ENCODE measurements around the gene C19orf81. TPM values are rescaled to one million over a fixed set of nuclear protein-coding genes. Genes with fewer than 3 reads are reported as not detected.

The C19orf81 gene
- total RNA-seq, 1 experiment from 2014 or later: 22.4 TPM

- peaks cover 84% of the 10 kb centered on the region for H3K27me3 Mint-ChIP-seq (ENCODE audit: low read depth)
- ChIA-PET CTCF (interaction anchor here (1.7 kb wide), 1 partner anchor 46 kb away, joined by 7 read pairs; no protein-coding TSS in a partner anchor), POLR2A (no interaction called here)
- 0 out of 2 replicates have a peak, but pooled peaks cover 4% of the 10 kb centered on the region for H3K9me3 Mint-ChIP-seq
- ATAC-seq (no peak), DNase-seq (ENCODE audit: low spot score) (no peak)
- H3K27ac Mint-ChIP-seq: no peak overlapping the region
- peaks cover 24% of the 10 kb centered on the region for H3K4me1 Mint-ChIP-seq
- H3K36me3 Mint-ChIP-seq: peaks cover 3% of the 10 kb centered on the region; the same call in 1 of the 2 replicates
- no peak overlapping the region; the same call in 1 of the 2 replicates for H3K4me3 Mint-ChIP-seq
- TF ChIP-seq USF2 (CRISPR knock-in tag; IDR thresholded peaks at IDR 0.05) (peak; percentile 62), TEAD4 (CRISPR knock-in tag; IDR thresholded peaks at IDR 0.05) (no peak)
These were observed 29.1 kb downstream of the C19orf81 start for GRCh38 chr19:50678323-50678722.

GRCh38 chr19:50679177-50680125 is 30.2 kb downstream of the C19orf81 start:
- Mint-ChIP-seq H3K36me3 (peaks cover 3% of the 10 kb centered on the region; the same call in 1 of the 2 replicates), H3K27me3 (ENCODE audit: low read depth) (peaks cover 85% of the 10 kb centered on the region), H3K27ac (no peak overlapping the region), H3K4me3 (peak overlapping the region; percentile 31), H3K9me3 (0 out of 2 replicates have a peak, but pooled peaks cover 4% of the 10 kb centered on the region), H3K4me1 (peaks cover 16% of the 10 kb centered on the region)
- CTCF ChIA-PET: interaction anchor here (0.6 to 1.0 kb wide), 2 partner anchors 10 to 85 kb away, joined by 3 read pairs; no protein-coding TSS in a partner anchor
- POLR2A ChIA-PET: no interaction called here
- peak; percentile 90 for DNase-seq (ENCODE audit: low spot score)
- ATAC-seq: peak; percentile 89
- TF ChIP-seq ZNF416 (CRISPR knock-in tag; IDR thresholded peaks at IDR 0.05) (no peak), ARID4B (CRISPR knock-in tag; IDR thresholded peaks at IDR 0.05; ENCODE audit: borderline replicate concordance) (no peak), MAX (CRISPR knock-in tag; IDR thresholded peaks at IDR 0.05) (peak; percentile 95), NR3C1 (CRISPR knock-in tag; conservative IDR thresholded peaks at IDR 0.05; ENCODE audit: low read depth) (no peak), NR2C2 (CRISPR knock-in tag; IDR thresholded peaks at IDR 0.05) (no peak), CREM (CRISPR knock-in tag; IDR thresholded peaks at IDR 0.05) (peak; percentile 92; the same call in 1 of the 2 replicates), ELF4 (CRISPR knock-in tag; IDR thresholded peaks at IDR 0.05; ENCODE audit: low read depth) (no peak), TEAD1 (CRISPR knock-in tag; IDR thresholded peaks at IDR 0.05) (no peak), NFATC4 (CRISPR knock-in tag; IDR thresholded peaks at IDR 0.05) (no peak), ZNF671 (CRISPR knock-in tag; IDR thresholded peaks at IDR 0.05) (no peak), GABPB1 (CRISPR knock-in tag; IDR thresholded peaks at IDR 0.05) (no peak), HMGXB4 (CRISPR knock-in tag; IDR thresholded peaks at IDR 0.05) (no peak), E2F4 (CRISPR knock-in tag; IDR thresholded peaks at IDR 0.05; ENCODE audit: borderline replicate concordance, low read depth) (no peak), OVOL2 (CRISPR knock-in tag; IDR thresholded peaks at IDR 0.05; ENCODE audit: borderline replicate concordance) (no peak), ZNF317 (CRISPR knock-in tag; IDR thresholded peaks at IDR 0.05; ENCODE audit: borderline replicate concordance, low read depth) (no peak), ZNF263 (CRISPR knock-in tag; IDR thresholded peaks at IDR 0.05; ENCODE audit: low read depth) (no peak), STAT6 (CRISPR knock-in tag; conservative IDR thresholded peaks at IDR 0.05; ENCODE audit: low read depth) (no peak), ZNF219 (CRISPR knock-in tag; IDR thresholded peaks at IDR 0.05; ENCODE audit: borderline replicate concordance) (no peak), USF2 (CRISPR knock-in tag; IDR thresholded peaks at IDR 0.05) (no peak), JAZF1 (CRISPR knock-in tag; IDR thresholded peaks at IDR 0.05) (no peak)
